GM19452 (cell line): ENCODE results near the gene ICAM4.

ENCODE experiments used
- ATAC-seq: cut with Tn5 transposase; IDR thresholded peaks from one replicate; pipeline ENCODE4 v1.9.1; 2021; ENCODE audit not compliant: unreplicated experiment

The ICAM4 gene

GRCh38 chr19:10317045-10317856 is 30.5 kb downstream of the ICAM4 start:
- no peak for ATAC-seq

DNA sequence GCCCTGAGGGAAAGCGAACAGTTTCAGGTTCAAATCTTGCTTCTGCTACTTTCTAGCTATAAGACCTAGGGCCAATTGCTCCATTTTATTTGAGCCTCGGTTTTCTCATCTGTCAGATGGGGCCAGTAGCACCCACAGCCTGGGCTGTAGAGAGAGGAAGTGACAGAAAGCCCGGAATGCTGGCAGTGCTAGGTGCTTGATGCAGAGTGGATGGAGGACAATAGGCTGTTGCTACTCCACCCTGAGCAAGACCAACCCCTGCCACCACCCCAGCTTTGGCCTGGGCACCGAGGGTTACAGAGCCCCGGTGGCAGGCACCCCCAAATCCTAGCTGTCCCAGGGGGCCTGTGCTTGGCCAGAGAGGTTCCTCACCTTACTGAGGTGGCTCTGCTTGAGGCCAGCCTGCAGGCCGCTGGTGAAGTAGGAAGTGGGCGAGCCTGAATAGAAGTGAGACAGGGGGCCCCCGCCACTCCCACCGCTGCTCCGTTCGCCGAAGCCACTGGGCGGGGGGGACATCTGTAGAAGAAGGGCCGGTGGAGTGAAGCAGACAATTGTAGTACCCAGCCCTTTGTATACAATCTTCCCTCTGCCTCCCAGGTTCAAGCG is 31.2 kb downstream of the ICAM4 start:
- ATAC-seq = no peak

DNA sequence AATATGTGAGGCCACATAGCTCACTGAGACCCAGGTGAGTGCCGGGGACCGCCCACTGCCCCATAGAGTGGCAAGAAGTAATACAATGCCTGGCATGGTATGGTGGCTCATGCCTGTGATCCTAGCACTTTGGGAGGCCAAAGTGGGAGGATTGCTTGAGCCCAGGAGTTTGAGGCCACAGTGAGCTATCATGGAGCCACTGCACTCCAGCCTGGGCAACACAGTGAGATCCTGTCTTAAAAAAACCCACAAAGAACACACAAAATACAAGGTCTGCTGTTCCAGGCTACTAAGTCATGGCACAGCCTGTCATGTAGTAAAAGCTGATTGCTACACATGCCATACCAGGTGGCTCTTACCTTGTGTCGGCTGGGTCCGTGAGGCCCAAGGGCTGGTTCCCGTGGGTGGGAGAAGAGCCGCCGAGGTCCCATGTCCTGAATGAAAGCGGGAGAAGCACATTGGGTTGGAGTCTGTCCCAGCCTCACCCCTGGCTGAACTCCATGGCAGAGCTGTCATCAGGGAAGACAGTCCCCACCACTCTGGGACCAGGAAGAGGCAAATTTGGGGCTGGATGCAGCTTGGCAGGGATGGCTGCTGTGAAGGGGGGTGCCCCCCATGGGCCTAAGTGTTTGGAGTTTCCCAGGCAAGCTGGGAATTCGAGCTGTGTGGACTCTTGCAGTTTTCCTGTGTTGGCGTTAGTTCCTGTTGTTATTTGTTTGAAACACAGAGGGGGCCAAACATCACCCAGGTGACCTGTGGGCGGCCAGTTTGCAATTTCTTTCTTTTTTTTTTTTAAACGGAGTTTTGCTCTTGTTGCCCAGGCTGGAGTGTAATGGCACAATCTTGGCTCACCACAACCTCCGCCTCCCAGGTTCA is 32.3 kb downstream of the ICAM4 start:
- no peak for ATAC-seq

DNA sequence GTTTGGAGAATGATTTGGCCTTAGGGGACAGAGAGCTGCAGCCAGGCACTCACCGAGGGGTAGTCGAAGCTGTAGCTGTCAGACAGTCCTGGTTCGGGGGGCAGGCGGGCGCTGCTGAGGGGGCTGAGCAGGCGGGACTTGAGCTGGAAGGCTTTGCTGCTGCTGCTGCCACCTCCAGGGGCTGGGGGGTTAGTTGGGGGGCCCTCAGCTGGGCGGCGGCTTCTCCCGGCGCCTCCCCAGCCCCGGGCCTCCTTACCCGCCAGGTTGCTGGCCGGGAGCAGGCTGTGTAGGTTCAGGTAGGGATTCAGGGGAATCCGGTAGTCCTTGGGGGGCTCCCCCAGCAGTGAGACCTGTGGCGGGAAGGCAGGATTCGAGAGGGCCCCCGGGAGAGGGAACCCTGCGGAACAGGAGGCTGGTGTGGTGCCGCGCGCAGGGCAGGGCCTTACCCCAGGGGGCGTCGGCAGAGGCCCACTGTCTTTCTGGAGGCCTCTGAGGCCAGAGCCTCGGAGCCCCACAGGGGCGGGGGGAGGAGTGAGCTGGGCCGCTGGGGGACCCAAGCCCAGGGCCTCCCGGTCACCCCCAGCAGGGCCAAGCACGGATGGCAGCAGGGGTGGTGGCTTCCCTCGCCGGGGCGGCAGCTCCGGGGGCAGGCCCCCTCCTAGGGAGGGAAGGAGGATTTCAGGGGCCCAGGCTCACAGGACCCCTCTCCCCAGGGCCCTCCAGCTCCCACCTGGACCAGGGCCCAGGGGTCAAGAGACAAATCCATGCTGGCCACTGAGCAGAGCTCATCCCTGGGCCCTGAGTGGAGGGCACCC is 34.1 kb downstream of the ICAM4 start:
- no peak for ATAC-seq

- ATAC-seq = no peak
Measured at GRCh38 chr19:10321417-10321797, 34.7 kb downstream of the ICAM4 start.

DNA sequence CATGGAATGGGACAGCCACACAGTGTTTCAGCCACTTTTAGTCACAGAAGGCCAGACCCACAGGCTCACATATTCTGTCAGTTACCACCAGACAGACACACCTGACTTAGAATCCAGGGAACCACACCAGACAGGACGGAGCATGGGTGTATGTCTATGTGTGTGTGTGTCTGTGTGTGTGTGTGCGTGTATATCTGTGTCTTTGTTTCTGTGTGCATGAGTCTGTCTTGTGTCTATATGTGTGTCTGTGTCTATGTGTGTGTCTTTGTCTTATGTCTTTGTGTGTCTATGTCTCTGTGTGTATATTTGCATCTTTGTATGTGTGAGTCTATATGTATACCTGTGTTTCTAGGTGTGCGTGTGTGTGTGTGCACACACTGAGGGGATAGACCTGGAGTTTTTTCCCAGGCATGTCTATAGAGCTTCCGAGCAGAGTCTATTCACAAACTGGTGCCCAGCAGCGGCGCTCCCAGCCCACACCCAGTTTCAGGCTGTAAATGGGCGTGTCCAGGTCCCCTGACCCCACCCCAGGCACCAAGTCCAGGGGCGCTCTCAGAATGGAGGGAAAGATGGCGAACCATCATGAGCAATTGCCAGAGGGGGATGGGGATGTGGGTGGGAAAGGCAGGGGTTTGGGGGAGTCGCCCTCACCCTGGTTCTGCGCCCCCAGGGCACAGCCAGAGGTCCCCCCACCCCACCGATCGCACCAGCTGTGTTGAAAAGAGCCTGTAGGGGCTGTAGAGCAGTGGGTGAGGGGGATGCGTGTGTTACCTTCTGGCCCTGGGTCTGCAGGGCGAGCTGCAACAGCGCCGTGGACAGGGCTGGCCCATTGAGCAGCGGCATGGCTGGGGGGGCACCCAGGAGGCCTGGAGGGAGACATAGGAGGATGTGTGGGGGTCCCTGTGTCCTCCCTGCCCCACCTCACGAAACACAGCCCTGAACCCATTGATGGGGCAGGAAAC is 35.4 kb downstream of the ICAM4 start:
- no peak for ATAC-seq

DNA sequence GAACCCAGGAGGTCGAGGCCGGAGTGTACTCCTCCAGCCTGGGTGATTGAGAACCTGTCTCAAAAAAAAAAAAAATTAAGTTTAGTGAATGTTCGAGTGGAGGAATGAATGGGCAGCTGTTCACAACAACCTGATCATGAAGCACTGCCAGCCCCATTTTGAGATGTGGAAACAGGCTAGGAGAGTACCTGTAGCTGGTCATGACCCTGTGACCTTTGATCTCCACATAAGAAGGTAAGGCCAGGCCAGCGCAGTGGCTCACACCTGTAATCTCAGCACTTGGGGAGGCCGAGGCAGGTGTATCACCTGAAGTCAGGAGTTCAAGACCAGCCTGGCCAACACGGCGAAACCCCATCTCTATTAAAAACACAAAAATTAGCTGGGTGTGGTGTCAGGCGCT is 39.0 kb downstream of the ICAM4 start:
- no peak for ATAC-seq

- ATAC-seq = no peak
Measured at GRCh38 chr19:10327793-10328192, 41.0 kb downstream of the ICAM4 start.

GRCh38 chr19:10328558-10329429 is 42.0 kb downstream of the ICAM4 start:
- no peak for ATAC-seq

- no peak for ATAC-seq
Measured at GRCh38 chr19:10329555-10329954, 42.8 kb downstream of the ICAM4 start.

DNA sequence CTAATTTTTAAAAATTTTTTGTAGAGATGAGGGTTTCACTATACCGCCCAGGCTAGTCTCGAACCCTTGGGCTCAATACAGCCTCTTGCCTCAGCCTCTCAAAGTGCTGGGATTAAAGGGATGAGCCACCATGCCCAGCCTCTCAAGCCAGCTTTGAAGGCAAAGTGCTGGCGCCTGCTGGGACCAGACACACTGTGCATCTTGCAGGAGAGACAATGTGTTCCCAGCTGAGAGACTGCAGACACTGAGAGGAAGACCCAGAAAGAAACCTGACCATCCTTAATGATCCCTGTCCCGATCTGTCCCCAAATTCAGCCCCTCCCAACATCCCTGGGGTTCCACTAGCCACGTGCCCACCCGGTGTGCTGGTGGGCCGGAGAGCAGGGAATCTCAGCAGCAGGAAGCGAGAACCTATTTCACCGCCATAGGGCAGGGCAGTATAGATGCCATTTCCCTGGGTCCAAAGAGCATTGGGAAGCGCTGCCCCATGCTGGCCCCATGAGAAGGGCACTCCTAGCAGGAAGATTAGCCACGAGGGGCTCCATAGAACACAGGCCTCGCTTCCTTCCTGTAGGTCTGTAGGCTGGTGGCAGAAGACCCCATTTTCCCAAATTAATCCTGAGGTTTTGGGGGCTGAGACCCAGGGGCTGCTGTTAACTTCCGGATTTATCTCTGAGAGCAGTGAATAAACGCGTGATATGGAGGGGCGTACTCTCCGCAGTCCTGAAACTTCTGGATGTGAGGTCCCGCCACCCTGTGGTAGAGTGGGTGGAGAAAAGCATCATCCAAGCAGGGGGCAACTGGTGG is 45.6 kb downstream of the ICAM4 start:
- ATAC-seq = no peak

GRCh38 chr19:10332965-10333757 is 46.4 kb downstream of the ICAM4 start, which contains the start of gene RAVER1:
Gene RAVER1, minus strand, starts transcription at chr19:10333529. Its CDS starts 22 bp downstream, at chr19:10333507.
- peak; percentile 87 for ATAC-seq

- peak; percentile 6 for ATAC-seq
Measured at GRCh38 chr19:10333758-10334587, 47.2 kb downstream of the ICAM4 start.

- ATAC-seq = no peak
Measured at GRCh38 chr19:10334588-10335351, 48.0 kb downstream of the ICAM4 start.

- no peak for ATAC-seq
Measured at GRCh38 chr19:10335352-10335985, 48.7 kb downstream of the ICAM4 start.
